GM21619 (cell line): ENCODE results near the gene MAD2L2.
"Not testable (repeated sequence)": the region's sequence is repeated elsewhere in the genome, so short reads cannot be mapped to it uniquely, and the experiment has no call there.

Source experiments
- ATAC-seq: cut with Tn5 transposase; IDR thresholded peaks from one replicate; pipeline ENCODE4 v1.9.1; 2021; ENCODE audit not compliant: unreplicated experiment

Gene MAD2L2

GRCh38 chr1:11654137-11654938 lies 26.6 kb downstream of the MAD2L2 start, which contains the start of the genes FBXO2 and FBXO44:
Gene FBXO2 (minus strand): TSS chr1:11654429. CDS start chr1:11654340, 89 bp downstream.
Gene FBXO44 (plus strand): TSS chr1:11654877. CDS start chr1:11655836, 959 bp downstream.
- peak; percentile 71 for ATAC-seq

- ATAC-seq = no peak
Observed at GRCh38 chr1:11653861-11654136, 27.1 kb downstream of the MAD2L2 start.

- ATAC-seq = no peak
Observed at GRCh38 chr1:11653101-11653860, 27.7 kb downstream of the MAD2L2 start.

GRCh38 chr1:11652203-11652780 lies 28.7 kb downstream of the MAD2L2 start:
- no peak for ATAC-seq

GRCh38 chr1:11651017-11651416 lies 29.9 kb downstream of the MAD2L2 start:
- no peak for ATAC-seq

- ATAC-seq = no peak
Observed at GRCh38 chr1:11650331-11650991, 30.5 kb downstream of the MAD2L2 start.

- no peak for ATAC-seq
Observed at GRCh38 chr1:11649624-11650330, 31.2 kb downstream of the MAD2L2 start.

GRCh38 chr1:11649237-11649623 lies 31.7 kb downstream of the MAD2L2 start:
- no peak for ATAC-seq

- no peak for ATAC-seq
Observed at GRCh38 chr1:11648732-11649158, 32.2 kb downstream of the MAD2L2 start.

GRCh38 chr1:11648039-11648438 lies 32.9 kb downstream of the MAD2L2 start:
- ATAC-seq = no peak

GRCh38 chr1:11647333-11647732 lies 33.6 kb downstream of the MAD2L2 start:
- no peak for ATAC-seq

GRCh38 chr1:11646317-11646716 lies 34.6 kb downstream of the MAD2L2 start:
- ATAC-seq = no peak

GRCh38 chr1:11645670-11646265 lies 35.2 kb downstream of the MAD2L2 start:
- ATAC-seq = no peak

GRCh38 chr1:11645270-11645669 lies 35.7 kb downstream of the MAD2L2 start:
- ATAC-seq = no peak

- ATAC-seq = no peak
Observed at GRCh38 chr1:11643782-11644181, 37.2 kb downstream of the MAD2L2 start.

GRCh38 chr1:11642418-11643017 lies 38.4 kb downstream of the MAD2L2 start:
- not testable (repeated sequence) for ATAC-seq

- no peak for ATAC-seq
Observed at GRCh38 chr1:11641776-11642305, 39.1 kb downstream of the MAD2L2 start.

- no peak for ATAC-seq
Observed at GRCh38 chr1:11640944-11641343, 40.0 kb downstream of the MAD2L2 start.

- no peak for ATAC-seq
Observed at GRCh38 chr1:11640101-11640500, 40.8 kb downstream of the MAD2L2 start.

- no peak for ATAC-seq
Observed at GRCh38 chr1:11639372-11639771, 41.6 kb downstream of the MAD2L2 start.
